HFF-Myc (cell line): ENCODE measurements around the gene BEST2.
A peak's percentile ranks its signal among the peaks of the same experiment; 100 is the strongest.

Experiments used
- DNase-seq: peaks from one replicate; pipeline ENCODE4 v3.0.0-alpha.2; 2011; ENCODE audit warnings: low read depth; ENCODE audit errors: extremely low read depth
- H3K4me3 ChIP-seq: replicated peaks from 2 replicates; pipeline ENCODE4 v1.5.1; 2011; ENCODE audit warnings: low read depth, mild to moderate bottlenecking, control low read depth, low read length
- CTCF ChIP-seq: IDR thresholded peaks from 2 replicates; pipeline ENCODE4 v1.5.1; 2012; ENCODE audit warnings: mild to moderate bottlenecking, low read depth, low read length, control low read depth; ENCODE audit errors: missing control alignments

BEST2 gene

GRCh38 chr19:12801466-12802266, 50.1 kb downstream of the BEST2 start, which contains the start of the genes PRDX2 and THSD8:
Gene PRDX2 (minus strand): TSS chr19:12801800. CDS start chr19:12801261, 539 bp downstream.
Gene THSD8 (plus strand): TSS chr19:12802069. CDS start chr19:12802072, 3 bp downstream.
- TF ChIP-seq CTCF, result no peak
- no peak for DNase-seq
- peak within 1 kb of the TSS; percentile 98 for H3K4me3 ChIP-seq

GRCh38 chr19:12802267-12803106, 50.9 kb downstream of the BEST2 start:
- DNase-seq, result no peak
- no peak for TF ChIP-seq CTCF
- peak overlapping the region; percentile 98 for H3K4me3 ChIP-seq

GRCh38 chr19:12804051-12804450, 52.5 kb downstream of the BEST2 start:
- DNase-seq, result no peak
- H3K4me3 ChIP-seq, result no peak overlapping the region
- no peak for TF ChIP-seq CTCF

- peak within 1 kb of the TSS; percentile 72 for H3K4me3 ChIP-seq
- DNase-seq, result no peak
- TF ChIP-seq CTCF, result no peak
Measured at GRCh38 chr19:12806242-12807081, 54.9 kb downstream of the BEST2 start, which contains the start of gene RNASEH2A. Gene RNASEH2A (plus strand): TSS chr19:12806584. CDS start chr19:12806674, 90 bp downstream.
